Measurements from ENCODE around the gene ARPP19. TPM values are rescaled to one million over a fixed set of nuclear protein-coding genes. Genes with fewer than 3 reads are reported as not detected.

Gene ARPP19
- total RNA-seq, 1 experiment from 2014 or later, result 203 TPM

GRCh38 chr15:52523192-52523591 is 45.6 kb downstream of the ARPP19 start:
- Mint-ChIP-seq H3K27ac (peak overlapping the region; percentile 10), H3K9me3 (no peaks in the 10 kb centered on the region), H3K27me3 (ENCODE audit: low read depth) (peaks cover 17% of the 10 kb centered on the region), H3K4me3 (no peak overlapping the region), H3K4me1 (peaks cover 42% of the 10 kb centered on the region), H3K36me3 (no peaks in the 10 kb centered on the region)
- TF ChIP-seq CREB1 (CRISPR knock-in tag; IDR thresholded peaks at IDR 0.05) (no peak), ELF4 (CRISPR knock-in tag; IDR thresholded peaks at IDR 0.05; ENCODE audit: low read depth) (no peak), NFYB (CRISPR knock-in tag; conservative IDR thresholded peaks at IDR 0.05; ENCODE audit: low read depth) (no peak), TEAD1 (CRISPR knock-in tag; IDR thresholded peaks at IDR 0.05) (no peak), ZBTB21 (CRISPR knock-in tag; IDR thresholded peaks at IDR 0.05; ENCODE audit: borderline replicate concordance) (no peak), FOXK1 (CRISPR knock-in tag; IDR thresholded peaks at IDR 0.05) (no peak), TP53 (CRISPR knock-in tag; IDR thresholded peaks at IDR 0.05) (no peak), NR2C2 (CRISPR knock-in tag; IDR thresholded peaks at IDR 0.05) (no peak), ZNF121 (CRISPR knock-in tag; IDR thresholded peaks at IDR 0.05) (no peak), ZNF416 (CRISPR knock-in tag; IDR thresholded peaks at IDR 0.05) (no peak)
- TF ChIP-seq, protein P1, sequence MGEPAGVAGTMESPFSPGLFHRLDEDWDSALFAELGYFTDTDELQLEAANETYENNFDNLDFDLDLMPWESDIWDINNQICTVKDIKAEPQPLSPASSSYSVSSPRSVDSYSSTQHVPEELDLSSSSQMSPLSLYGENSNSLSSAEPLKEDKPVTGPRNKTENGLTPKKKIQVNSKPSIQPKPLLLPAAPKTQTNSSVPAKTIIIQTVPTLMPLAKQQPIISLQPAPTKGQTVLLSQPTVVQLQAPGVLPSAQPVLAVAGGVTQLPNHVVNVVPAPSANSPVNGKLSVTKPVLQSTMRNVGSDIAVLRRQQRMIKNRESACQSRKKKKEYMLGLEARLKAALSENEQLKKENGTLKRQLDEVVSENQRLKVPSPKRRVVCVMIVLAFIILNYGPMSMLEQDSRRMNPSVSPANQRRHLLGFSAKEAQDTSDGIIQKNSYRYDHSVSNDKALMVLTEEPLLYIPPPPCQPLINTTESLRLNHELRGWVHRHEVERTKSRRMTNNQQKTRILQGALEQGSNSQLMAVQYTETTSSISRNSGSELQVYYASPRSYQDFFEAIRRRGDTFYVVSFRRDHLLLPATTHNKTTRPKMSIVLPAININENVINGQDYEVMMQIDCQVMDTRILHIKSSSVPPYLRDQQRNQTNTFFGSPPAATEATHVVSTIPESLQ (CRISPR knock-in tag; IDR thresholded peaks at IDR 0.05), result no peak
- DNase-seq (ENCODE audit: low spot score) (no peak), ATAC-seq (no peak)
- ChIA-PET POLR2A (interaction anchor here (0.7 kb wide), 1 partner anchor 75 kb away, joined by 3 read pairs; no protein-coding TSS in a partner anchor), CTCF (no interaction called here)

DNA sequence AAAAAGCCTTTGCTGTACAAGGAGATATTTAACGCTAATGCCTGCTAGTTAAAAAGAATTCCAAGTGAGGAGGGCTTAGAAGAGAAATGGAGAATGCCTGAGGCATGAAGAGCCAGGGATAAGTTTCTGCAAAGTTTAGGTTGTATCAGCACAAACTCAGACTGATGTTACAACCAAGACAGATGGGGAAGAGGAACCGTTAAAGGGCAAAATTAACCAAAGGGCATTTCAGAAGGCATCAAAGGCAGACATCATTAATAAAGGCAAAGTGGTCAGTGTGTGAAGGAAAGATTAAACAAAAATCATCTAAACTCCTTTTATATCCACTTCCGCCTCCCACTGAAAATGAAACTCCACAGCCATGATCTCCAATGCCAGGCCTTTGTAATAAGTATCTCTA is 47.1 kb downstream of the ARPP19 start:
- H3K4me1 Mint-ChIP-seq, result peaks cover 38% of the 10 kb centered on the region
- H3K27me3 Mint-ChIP-seq (ENCODE audit: low read depth), result peaks cover 2% of the 10 kb centered on the region; the same call in 1 of the 2 replicates
- TF ChIP-seq NR2C2 (CRISPR knock-in tag; IDR thresholded peaks at IDR 0.05), result no peak
- TF ChIP-seq, protein P2, sequence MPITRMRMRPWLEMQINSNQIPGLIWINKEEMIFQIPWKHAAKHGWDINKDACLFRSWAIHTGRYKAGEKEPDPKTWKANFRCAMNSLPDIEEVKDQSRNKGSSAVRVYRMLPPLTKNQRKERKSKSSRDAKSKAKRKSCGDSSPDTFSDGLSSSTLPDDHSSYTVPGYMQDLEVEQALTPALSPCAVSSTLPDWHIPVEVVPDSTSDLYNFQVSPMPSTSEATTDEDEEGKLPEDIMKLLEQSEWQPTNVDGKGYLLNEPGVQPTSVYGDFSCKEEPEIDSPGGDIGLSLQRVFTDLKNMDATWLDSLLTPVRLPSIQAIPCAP (CRISPR knock-in tag; IDR thresholded peaks at IDR 0.05), result no peak
- H3K9me3 Mint-ChIP-seq, result no peaks in the 10 kb centered on the region
- H3K4me3 Mint-ChIP-seq, result no peak overlapping the region
- no peaks in the 10 kb centered on the region for H3K36me3 Mint-ChIP-seq
- POLR2A ChIA-PET, result no interaction called here
- CTCF ChIA-PET, result no interaction called here
- no peak for DNase-seq (ENCODE audit: low spot score)
- 0 out of 2 replicates have a peak overlapping the region, but pooled peaks have one; percentile 23 for H3K27ac Mint-ChIP-seq
- ATAC-seq, result no peak

DNA sequence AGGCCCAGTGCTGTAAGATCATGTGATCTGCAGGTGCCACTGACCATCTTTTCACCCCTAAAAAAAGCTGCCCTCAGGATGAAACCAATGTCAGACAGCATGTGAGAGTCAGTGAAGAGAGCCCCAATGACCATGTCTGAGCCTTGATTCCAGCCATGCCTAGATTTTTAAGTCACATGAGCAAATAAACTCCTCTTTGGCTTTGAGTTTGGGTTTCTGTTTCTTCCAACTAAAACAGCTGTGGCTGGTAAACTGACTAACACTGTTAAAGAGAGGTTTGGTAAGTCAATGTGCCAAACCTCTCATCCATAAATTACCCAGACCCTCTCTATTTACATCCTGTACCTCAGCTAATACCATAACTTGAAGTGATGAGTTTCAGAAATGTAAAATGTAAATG is 48.4 kb downstream of the ARPP19 start:
- H3K4me3 Mint-ChIP-seq, result no peak overlapping the region
- ATAC-seq (no peak), DNase-seq (ENCODE audit: low spot score) (no peak)
- H3K4me1 Mint-ChIP-seq, result peaks cover 44% of the 10 kb centered on the region
- ChIA-PET CTCF (interaction anchor here (1.4 kb wide), 1 partner anchor 10 kb away, joined by 3 read pairs; no protein-coding TSS in a partner anchor), POLR2A (no interaction called here)
- no peak overlapping the region for H3K27ac Mint-ChIP-seq
- no peaks in the 10 kb centered on the region for H3K9me3 Mint-ChIP-seq
- H3K36me3 Mint-ChIP-seq, result no peaks in the 10 kb centered on the region
- no peaks in the 10 kb centered on the region for H3K27me3 Mint-ChIP-seq (ENCODE audit: low read depth)
- TF ChIP-seq JAZF1 (CRISPR knock-in tag; IDR thresholded peaks at IDR 0.05) (no peak), ZNF396 (CRISPR knock-in tag; IDR thresholded peaks at IDR 0.05; ENCODE audit: borderline replicate concordance) (no peak), STAT6 (CRISPR knock-in tag; conservative IDR thresholded peaks at IDR 0.05; ENCODE audit: low read depth) (no peak), SOX15 (CRISPR knock-in tag; IDR thresholded peaks at IDR 0.05) (no peak), GRHL2 (CRISPR knock-in tag; IDR thresholded peaks at IDR 0.05; ENCODE audit: insufficient replicate concordance, severe bottlenecking) (no peak), ZNF416 (CRISPR knock-in tag; IDR thresholded peaks at IDR 0.05) (no peak), ATF3 (CRISPR knock-in tag; conservative IDR thresholded peaks at IDR 0.05) (no peak), FOXK1 (CRISPR knock-in tag; IDR thresholded peaks at IDR 0.05) (no peak), TEAD4 (CRISPR knock-in tag; IDR thresholded peaks at IDR 0.05) (no peak)
- TF ChIP-seq, protein P3, sequence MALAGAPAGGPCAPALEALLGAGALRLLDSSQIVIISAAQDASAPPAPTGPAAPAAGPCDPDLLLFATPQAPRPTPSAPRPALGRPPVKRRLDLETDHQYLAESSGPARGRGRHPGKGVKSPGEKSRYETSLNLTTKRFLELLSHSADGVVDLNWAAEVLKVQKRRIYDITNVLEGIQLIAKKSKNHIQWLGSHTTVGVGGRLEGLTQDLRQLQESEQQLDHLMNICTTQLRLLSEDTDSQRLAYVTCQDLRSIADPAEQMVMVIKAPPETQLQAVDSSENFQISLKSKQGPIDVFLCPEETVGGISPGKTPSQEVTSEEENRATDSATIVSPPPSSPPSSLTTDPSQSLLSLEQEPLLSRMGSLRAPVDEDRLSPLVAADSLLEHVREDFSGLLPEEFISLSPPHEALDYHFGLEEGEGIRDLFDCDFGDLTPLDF (CRISPR knock-in tag; IDR thresholded peaks at IDR 0.05), result no peak
- TF ChIP-seq, protein P4, sequence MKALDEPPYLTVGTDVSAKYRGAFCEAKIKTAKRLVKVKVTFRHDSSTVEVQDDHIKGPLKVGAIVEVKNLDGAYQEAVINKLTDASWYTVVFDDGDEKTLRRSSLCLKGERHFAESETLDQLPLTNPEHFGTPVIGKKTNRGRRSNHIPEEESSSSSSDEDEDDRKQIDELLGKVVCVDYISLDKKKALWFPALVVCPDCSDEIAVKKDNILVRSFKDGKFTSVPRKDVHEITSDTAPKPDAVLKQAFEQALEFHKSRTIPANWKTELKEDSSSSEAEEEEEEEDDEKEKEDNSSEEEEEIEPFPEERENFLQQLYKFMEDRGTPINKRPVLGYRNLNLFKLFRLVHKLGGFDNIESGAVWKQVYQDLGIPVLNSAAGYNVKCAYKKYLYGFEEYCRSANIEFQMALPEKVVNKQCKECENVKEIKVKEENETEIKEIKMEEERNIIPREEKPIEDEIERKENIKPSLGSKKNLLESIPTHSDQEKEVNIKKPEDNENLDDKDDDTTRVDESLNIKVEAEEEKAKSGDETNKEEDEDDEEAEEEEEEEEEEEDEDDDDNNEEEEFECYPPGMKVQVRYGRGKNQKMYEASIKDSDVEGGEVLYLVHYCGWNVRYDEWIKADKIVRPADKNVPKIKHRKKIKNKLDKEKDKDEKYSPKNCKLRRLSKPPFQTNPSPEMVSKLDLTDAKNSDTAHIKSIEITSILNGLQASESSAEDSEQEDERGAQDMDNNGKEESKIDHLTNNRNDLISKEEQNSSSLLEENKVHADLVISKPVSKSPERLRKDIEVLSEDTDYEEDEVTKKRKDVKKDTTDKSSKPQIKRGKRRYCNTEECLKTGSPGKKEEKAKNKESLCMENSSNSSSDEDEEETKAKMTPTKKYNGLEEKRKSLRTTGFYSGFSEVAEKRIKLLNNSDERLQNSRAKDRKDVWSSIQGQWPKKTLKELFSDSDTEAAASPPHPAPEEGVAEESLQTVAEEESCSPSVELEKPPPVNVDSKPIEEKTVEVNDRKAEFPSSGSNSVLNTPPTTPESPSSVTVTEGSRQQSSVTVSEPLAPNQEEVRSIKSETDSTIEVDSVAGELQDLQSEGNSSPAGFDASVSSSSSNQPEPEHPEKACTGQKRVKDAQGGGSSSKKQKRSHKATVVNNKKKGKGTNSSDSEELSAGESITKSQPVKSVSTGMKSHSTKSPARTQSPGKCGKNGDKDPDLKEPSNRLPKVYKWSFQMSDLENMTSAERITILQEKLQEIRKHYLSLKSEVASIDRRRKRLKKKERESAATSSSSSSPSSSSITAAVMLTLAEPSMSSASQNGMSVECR (CRISPR knock-in tag; IDR thresholded peaks at IDR 0.05; ENCODE audit: borderline replicate concordance), result no peak

Data from WTC11 (cell line).